22Rv1 (cell line): ENCODE results near the gene TNS3.

Experiments used
- H3K27ac ChIP-seq: fragments of 450-650 bp; 2 replicates; pipeline ENCODE4 v1.5.1; 2017
- ZFX ChIP-seq: fragments of 450-650 bp; IDR thresholded peaks from 2 replicates; pipeline ENCODE4 v1.6.1; 2017; ENCODE audit warnings: antibody characterized with exemption, borderline replicate concordance
- TF ChIP-seq, protein P1 (sequence below): fragments of 450-650 bp; IDR thresholded peaks from 2 replicates; pipeline ENCODE4 v1.5.1; 2017; ENCODE audit warnings: mild to moderate bottlenecking

Gene TNS3

GRCh38 chr7:47380325-47381133 lies 201.4 kb downstream of the TNS3 start:
- peak overlapping the region; percentile 73 for H3K27ac ChIP-seq
- TF ChIP-seq, protein P1, sequence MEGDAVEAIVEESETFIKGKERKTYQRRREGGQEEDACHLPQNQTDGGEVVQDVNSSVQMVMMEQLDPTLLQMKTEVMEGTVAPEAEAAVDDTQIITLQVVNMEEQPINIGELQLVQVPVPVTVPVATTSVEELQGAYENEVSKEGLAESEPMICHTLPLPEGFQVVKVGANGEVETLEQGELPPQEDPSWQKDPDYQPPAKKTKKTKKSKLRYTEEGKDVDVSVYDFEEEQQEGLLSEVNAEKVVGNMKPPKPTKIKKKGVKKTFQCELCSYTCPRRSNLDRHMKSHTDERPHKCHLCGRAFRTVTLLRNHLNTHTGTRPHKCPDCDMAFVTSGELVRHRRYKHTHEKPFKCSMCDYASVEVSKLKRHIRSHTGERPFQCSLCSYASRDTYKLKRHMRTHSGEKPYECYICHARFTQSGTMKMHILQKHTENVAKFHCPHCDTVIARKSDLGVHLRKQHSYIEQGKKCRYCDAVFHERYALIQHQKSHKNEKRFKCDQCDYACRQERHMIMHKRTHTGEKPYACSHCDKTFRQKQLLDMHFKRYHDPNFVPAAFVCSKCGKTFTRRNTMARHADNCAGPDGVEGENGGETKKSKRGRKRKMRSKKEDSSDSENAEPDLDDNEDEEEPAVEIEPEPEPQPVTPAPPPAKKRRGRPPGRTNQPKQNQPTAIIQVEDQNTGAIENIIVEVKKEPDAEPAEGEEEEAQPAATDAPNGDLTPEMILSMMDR = peak; percentile 24; the same call in 1 of the 2 replicates
- TF ChIP-seq ZFX = no peak

GRCh38 chr7:47379629-47380324 lies 202.1 kb downstream of the TNS3 start:
- H3K27ac ChIP-seq = peak overlapping the region; percentile 73

GRCh38 chr7:47378728-47379395 lies 203.0 kb downstream of the TNS3 start:
- H3K27ac ChIP-seq = no peak overlapping the region
- TF ChIP-seq, protein P1 = no peak
- TF ChIP-seq ZFX = no peak

More at GRCh38 chr7:47379629-47380324, 202.1 kb downstream of the TNS3 start:
- no peak for TF ChIP-seq ZFX
- TF ChIP-seq, protein P1 = no peak

GRCh38 chr7:47377741-47378140 lies 204.2 kb downstream of the TNS3 start:
- no peak for TF ChIP-seq ZFX
- TF ChIP-seq, protein P1 = no peak
- H3K27ac ChIP-seq = no peak overlapping the region

DNA sequence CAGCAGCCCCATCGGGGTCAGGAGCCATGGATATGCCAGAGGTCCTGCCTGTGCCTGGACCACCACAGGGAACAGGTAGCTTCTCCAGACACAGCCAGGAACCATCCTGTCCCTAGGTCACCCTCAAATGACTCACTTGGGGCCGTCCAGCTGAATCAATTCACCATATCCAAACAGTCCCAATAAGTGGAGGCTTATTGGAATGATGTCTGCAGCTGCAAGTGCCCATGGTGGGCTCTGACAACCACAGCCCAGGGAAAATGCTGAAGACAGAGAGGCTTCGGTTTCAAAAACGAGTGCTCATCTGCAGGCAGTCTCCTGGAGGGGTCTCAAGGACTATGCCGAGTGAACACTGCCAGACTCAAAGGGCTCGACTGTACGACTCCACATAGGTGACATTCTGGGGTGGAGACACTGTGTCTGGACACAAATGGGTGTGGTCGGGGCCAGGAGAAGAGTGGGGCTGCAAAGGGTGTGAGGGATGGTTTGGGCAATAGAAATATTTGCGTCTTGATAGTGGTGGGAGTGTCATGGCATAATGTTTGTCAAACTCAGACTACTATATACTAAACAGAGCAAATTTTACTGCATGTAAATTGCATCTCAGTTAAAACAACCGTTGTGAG lies 204.8 kb downstream of the TNS3 start:
- H3K27ac ChIP-seq = no peak overlapping the region
- TF ChIP-seq, protein P1 = no peak

- no peak overlapping the region for H3K27ac ChIP-seq
- TF ChIP-seq, protein P1 = no peak
- no peak for TF ChIP-seq ZFX
Observed at GRCh38 chr7:47375121-47375938, 206.6 kb downstream of the TNS3 start.
